ENCODE measurements around the gene FKBP1C. TPM values are rescaled to one million over a fixed set of nuclear protein-coding genes. Genes with fewer than 3 reads are reported as not detected.
A peak's percentile ranks its signal among the peaks of the same experiment; 100 is the strongest.
"Not testable (repeated sequence)": the region's sequence is repeated elsewhere in the genome, so short reads cannot be mapped to it uniquely, and the experiment has no call there.

Gene FKBP1C
- polyA plus RNA-seq (2013, experiment 1 of 2; ENCODE audit: insufficient read length), result 3.5 TPM
- polyA plus RNA-seq (2013, experiment 2 of 2; ENCODE audit: insufficient read length), result 2.1 TPM

DNA sequence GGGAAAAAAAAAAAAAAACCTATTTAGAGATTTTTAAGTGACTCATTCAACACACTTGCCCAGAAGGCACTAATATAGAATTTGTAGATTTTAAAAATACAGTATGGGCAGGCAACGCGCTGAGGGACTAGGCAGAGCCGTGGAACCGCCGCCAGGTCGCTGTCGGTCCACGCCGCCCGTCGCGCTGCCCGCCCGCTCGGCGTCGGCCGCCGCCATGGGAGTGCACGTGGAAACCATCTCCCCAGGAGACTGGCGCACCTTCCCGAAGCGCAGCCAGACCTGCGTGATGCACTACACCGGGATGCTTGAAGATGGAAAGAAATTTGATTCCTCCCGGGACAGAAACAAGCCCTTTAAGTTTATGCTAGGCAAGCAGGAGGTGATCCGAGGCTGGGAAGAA is at the start of gene FKBP1C:
FKBP1C (plus strand) TSS at position 127 of the 400 bp plus-strand sequence.
- not testable (repeated sequence) for DNase-seq

DNA sequence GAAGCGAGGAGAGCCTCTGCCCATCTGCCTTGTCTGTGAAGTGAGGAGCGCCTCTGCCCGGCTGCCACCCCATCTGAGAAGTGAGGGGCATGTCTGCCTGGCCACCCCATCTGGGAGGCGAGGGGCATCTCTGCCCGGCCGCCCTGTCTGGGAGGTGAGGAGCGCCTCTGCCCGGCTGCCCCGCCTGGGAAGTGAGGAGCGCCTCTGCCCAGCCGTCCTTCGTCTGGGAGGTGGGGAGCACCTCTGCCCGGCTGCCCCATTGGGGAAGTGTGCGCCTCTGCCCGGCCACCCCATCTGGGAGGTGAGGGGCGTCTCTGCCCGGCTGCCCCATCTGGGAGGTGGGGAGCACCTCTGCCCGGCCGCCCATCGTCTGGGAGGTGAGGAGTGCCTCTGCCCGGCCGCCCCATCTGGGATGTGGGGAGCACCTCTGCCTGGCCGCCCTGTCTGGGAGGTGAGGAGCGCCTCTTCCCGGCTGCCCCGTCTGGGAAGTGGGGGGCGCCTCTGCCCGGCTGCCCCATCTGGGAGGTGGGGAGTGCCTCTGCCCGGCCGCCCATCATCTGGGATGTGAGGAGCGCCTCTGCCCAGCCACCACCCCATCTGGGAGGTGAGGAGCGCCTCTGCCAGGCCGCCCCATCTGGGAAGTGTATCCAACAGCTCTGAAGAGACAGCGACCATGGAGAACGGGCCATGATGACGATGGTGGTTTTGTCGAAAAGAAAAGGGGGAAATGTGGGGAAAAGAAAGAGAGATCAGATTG is 47.0 kb upstream of the FKBP1C start:
- DNase-seq, result not testable (repeated sequence)

DNA sequence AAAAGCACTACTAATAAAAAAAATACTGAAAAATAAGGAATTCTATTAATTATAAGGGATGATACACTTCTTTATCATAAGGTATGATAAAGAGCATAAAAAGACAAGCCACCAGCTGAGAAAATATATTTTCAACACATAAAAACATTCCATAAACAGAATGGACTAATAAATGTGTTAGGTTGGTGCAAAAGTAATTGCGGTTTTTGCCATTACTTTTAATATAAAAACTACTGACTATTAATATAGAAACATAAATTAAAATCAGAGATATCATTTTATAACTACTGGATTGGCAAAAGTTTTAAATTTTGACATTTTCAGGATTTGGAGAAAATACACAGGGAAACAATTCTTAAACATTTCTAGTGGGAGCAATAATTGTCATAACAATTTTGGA is 37.1 kb upstream of the FKBP1C start:
- no peak for DNase-seq

DNA sequence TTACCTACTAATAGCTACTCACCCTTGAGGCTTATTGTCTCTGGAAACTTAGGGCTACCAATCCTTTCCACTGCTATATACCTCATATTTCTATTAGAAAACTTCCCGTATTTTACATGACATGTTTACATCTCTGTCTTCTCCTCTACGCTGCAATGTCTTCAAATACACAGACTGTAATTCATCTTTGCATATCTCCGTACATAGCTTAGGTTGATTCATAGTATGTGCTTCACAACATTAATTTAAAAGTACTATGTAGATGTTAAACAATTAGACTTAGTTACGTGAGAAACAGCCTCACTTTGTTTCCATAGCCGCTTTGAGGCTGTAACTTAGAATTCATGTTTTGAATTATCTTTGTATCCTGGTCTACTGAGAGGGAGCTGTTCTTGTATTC is 35.1 kb upstream of the FKBP1C start:
- no peak for DNase-seq

DNA sequence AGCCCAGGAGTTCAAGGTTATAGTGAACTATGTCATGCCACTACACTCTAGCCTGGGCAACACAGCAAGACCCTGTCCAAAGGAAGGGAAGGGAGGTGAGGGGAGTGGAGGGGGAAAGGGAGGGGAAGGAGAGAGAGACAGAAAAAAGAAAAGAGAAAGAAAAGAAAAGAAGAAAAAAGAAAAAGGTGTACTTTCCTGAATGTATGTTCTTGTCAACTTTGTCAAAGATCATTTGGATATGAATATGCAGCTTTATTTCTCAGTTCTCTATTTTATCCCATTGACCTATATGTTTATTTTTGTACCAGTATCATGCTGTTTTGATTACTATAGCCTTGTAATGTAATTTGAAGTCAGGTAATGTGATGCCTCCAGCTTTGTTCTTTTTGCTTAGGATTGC is 30.9 kb upstream of the FKBP1C start:
- DNase-seq, result no peak

DNA sequence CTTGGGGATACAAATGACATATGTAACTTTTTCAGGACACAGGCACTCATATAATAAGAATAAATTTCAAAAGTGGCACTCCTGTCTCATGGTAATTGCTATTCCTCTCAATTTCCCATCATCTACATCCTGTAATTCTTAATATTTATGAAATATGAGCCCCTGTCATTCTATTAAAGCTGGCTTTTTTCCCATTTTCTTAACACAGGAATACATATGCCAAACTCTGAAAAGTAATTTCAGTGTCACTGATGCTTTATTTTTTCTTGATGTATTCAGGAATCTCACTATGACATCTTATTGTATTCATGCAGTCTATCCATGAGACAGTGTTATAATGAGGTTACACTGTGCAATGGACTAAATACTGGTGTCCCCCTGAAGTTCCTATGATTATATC is 24.3 kb upstream of the FKBP1C start:
- no peak for DNase-seq

DNA sequence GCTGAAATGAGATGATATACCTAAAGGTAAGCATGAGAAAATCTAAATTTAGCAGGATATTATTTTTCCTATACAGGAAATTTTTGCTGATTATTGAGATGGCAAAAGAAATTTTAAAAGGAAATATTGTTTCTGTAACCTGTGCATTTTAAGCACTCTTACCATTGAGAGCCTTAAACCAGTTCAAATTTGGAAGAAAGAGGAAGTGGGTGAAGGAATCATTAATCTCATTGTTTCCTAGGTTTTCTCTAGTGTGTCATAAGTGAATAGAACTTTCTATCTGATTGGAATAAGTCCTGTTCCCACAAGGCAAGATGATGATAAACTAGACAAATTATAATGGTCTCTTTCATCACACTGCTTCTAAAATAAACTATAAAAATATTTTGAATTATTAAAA is 22.4 kb upstream of the FKBP1C start:
- DNase-seq, result no peak

DNA sequence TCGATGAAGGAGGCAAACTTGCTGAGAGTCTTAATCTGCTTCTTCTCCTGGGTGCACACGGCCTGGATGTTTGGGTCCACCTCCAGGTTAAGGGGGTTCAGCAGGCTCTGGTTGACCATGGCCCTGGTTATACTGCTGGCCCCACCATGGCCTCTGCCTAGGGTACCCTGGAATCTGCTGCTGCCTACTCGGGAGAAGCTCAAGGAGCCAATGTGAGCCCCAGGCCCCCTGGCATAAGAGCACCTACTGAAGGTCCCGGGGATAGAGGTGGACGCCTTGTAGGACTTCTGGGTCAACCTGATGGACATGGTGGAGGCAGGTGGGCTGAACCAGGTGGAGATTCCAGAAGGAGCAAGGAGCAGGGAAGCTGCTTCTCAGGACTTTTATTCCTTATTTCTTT is 17.9 kb upstream of the FKBP1C start:
- no peak for DNase-seq

DNA sequence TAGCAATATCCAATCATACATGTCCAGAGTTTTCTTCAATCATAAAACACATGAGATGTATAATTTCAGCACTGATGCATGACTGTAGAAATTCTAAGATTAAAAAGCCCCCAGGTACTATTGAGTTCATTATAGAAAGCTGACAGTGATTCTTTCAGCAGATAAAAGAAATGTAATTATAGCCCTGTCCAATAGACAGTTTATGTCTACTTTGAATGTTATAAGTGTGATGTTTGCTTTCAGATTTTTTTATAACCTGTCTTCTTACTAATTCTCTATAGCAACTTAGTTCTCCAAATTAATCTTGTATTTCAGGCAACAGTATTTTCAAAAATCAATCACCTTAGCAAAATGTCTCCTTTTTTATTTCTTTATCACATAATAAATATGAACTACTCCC is 13.5 kb upstream of the FKBP1C start:
- no peak for DNase-seq

DNA sequence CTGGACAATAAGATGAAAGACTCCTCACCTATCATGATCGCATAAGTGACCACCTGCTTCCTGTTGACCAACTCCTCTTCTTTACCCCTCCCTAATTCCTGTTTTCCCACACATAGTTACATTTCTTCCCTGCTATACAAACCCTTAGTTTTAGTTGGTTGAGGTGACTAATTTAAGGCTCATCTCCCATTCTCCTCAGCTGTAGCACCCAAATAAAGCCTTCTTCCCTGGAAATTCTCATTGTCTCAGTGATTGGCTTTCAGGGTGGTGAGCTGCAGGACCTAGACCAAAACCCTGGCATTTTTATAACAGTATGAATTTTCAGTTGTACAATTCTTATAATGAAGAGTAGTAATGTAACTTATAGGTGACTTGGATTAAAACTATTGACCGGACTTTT is 2.1 kb downstream of the FKBP1C start:
- no peak for DNase-seq

DNA sequence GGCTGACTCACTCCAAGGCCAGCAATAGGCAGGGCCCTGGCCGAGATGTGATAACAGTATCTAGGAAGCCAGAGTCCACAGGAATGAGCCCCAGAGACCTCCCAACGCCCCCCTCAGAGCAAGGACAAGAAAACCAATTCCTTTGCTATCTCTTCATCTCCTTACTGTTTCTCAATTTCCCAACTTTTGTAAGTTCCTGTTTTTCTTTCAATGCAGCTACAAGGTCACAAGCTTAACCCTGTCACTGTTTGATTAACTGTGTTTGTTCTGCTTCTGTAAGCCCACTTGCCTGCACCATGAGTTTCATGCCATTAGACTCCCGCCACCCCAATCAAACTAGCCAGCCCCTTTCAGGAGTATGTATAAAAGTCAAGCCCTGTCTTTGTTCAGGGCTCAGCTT is 3.5 kb downstream of the FKBP1C start:
- no peak for DNase-seq

DNA sequence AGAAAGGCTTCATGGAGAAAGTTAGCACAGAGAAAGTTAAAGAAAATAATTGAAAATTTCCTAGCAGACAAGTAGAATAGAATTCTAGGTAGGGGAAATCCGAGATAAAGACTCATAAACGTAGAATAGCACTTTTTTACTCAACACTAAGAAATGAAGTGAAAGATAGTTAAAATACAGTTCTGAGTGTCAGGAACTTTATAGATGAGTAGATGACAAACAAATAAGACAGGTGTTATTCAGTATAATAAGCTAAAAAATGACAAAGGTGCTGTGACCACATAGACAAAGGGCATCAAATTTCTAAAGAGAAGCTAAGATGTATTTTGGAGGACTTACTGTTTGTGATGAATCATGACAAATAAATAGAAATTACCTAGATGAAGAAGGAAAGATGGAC is 12.9 kb downstream of the FKBP1C start:
- DNase-seq, result no peak

DNA sequence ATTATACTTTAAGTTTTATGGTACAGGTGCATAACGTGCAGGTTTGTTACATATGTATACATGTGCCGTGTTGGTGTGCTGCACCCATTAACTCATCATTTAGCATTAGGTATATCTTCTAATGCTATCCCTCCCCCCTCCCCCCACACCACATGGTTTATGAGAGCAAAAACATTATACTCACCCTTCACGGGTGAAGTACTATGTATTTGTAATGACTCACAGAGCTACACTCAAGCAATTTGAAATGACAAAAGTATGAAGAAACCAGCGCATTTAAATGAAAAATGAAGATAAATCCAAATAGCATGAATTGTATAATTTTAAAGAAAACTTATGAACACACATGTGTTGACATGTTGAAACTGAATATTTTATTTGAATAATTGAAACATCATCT is 14.7 kb downstream of the FKBP1C start:
- DNase-seq, result peak; percentile 1

DNA sequence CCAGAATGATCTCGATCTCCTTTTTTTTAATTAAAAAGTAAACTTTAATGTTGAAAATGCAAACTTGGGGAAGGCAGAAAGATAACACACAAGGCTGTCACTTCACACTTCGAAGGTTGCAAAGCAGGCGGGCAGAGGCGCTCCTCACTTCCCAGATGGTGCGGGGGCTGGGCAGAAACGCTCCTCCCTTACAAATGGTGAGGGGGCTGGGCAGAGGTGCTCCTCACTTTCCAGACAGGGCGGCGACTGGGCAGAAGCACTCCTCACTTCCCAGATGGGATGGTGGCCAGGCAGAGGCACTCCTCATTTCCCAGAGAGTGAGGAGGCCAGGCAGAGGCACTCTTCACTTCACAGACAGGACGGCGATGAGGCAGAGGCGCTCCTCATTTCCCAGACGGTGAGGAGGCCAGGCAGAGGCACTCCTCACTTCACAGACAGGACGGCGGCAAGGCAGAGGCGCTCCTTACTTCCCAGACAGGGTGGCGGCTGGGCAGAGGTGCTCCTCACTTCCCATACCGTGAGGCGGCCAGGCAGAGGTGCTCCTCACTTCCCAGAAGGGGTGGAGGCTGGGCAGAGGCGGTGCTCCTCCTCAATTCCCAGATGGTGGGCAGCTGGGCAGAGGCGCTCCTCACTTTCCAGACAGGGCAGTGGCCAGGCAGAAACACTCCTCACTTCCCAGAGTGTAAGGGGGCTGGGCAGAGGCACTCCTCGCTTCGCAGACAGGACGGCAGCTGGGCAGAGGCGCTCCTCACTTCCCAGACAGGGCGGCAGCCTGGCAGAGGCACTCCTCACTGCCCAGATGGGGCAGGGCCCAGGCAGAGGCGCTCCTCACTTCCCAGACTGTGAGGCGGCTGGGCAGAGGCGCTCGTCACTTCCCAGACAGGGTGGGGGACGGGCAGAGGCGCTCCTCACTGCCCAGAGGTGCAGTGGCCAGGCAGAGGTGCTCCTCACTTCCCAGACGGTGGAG is 16.9 kb downstream of the FKBP1C start:
- not testable (repeated sequence) for DNase-seq

DNA sequence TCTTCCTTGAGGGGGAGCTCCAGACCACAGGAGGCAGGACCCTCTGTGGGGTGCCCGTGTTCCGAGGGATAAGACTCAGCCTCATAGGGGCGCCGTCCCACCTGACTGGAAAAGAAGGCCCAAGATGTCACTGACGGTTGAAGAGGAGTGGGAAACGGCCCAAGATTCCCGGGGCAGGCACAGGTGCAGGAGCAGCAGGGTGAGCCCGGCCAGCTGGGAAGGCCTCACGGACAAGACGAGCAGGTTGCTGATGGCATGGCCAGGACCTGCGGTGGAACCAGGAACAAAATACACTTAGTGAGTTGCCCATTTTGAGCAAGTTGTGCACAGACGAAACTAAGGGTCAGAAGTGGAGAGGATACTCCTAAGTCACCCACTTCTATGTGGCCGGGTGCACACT is 18.8 kb downstream of the FKBP1C start:
- not testable (repeated sequence) for DNase-seq

DNA sequence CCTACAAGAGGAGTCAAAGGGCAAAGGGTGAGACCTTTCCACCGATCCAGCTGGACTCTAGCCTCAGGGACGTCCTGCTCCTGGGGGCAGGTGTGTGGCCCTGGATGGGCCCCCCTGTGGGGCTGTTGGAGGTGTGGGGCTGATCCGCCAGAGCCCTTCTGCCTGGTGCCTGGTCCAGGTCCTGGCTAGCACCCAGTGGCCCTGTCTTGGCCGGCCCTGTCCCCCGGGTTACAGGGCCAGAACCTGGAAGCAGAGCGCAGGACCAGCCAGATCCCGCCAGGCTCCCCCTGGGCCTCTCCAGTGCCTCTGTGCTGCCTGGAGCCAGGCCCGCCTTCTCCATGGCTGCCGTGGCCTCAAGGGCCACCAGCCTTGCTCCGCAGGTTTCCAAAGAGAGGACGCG is 19.2 kb downstream of the FKBP1C start:
- not testable (repeated sequence) for DNase-seq

DNA sequence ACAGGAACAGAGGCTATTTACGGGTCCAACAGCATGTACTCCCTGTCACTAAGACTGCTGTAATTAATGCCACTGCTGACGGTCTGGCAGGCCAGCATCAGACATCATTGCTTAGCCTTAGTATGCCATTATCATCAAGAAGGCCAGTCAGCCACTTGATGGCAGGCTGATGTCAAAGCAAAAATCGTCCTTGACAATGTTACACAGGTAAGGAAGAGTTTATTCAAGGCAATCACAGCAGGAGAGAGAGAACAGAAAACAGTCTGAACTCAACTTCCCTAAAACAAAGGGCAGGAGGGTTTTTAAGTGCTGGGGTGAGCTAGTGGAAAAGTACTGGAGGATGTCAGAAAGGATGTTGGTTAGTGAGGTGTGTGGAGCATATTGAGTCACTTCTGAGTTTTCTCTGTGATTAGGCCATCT is 25.1 kb downstream of the FKBP1C start:
- DNase-seq, result no peak

DNA sequence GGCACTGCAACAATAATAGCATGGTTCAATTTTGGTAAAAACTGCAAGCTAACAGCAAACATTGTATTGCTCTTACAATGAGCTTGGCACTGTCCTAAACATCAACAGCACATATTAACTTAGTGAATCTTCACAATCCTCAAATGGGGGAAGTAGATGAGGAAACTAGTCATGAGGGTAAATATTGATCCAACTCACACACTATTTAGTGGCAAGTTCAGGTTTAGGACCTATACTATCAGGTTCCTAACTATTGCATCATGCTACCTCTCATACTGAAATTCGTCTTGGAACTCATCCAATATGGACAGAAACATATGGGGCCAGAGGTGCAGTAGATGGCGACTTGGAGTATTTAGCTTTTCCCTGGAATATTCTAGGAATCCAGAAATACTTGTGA is 34.2 kb downstream of the FKBP1C start:
- DNase-seq, result no peak

DNA sequence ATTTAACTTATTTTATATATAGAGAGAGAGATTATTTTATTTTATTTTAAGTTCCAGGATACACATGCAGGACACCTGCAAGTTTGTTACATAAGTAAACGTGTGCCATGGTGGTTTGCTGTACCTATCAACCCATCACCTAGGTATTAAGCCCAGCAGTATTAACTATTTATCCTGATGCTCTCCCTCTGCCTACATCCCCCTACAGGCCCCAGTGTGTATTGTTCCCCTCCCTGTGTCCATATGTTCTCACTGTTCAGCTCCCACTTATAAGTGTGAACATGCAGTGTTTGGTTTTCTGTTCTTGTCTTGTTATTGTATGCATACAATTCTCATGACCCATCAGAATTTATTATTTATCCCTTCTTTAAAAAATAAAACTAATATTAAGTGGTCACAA is 34.6 kb downstream of the FKBP1C start:
- DNase-seq, result no peak

DNA sequence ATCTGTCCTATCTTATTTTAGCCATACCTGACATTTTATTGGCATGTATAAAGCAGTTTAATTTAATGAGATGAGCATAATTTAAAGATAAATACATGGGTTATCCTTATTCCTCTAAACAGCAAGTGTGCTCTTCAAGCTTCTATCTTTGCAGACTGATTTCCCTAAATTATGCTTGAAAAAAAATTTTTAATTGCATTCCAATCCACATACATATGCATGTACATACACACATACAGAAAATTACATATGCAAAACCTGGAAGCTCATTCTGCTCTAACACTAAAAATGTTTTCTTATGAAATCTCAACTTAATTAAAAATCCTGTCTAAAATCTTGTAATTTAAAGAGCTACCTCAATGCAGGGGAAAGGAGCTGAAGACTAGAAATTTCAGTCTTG is 35.3 kb downstream of the FKBP1C start:
- DNase-seq, result no peak

DNA sequence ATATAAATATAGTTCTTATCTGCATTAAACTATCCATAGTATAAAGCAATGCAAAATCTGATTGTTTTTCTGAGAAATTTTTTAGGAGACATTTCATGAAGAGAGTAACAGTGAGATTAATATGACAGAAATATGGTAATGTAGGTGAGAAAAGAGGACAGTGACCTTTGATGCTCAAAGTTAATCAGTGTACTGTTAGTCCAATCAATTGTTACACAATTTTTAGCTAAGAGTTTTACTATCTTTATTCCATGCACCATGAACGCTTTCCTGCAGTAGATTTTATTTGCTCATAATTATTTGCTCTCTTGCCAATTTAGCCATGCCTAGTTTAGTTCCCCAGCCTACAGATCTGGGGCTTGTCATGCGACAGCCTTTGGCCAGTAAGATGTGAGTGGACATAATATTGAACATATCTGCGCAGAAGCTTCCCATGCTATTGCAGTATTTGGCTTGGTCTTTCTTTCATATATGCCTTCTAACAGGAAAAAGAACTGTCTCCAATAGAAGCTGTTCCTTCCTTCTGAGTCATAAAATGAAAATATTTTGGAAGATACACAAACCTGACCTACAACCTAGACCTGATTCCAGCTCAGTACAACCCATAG is 38.7 kb downstream of the FKBP1C start:
- DNase-seq, result no peak

DNA sequence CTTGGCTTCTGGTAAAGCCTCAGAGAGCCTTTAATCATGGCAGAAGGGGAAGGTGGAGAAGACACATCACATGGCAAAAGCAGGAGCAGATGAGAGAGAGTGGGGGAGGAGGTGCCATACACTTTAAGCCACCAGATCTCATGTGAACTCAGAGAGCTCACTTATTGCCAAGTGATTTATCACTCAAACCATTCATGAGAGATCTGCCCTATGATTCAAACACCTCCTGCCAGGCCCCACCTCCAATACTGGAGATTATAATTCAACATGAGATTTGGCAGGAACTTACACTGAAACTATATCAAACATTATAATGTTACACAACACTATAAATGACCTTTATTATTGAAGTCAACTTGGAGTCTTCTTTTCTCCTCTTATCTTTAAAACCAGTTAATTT is 47.9 kb downstream of the FKBP1C start:
- DNase-seq, result no peak

DNA sequence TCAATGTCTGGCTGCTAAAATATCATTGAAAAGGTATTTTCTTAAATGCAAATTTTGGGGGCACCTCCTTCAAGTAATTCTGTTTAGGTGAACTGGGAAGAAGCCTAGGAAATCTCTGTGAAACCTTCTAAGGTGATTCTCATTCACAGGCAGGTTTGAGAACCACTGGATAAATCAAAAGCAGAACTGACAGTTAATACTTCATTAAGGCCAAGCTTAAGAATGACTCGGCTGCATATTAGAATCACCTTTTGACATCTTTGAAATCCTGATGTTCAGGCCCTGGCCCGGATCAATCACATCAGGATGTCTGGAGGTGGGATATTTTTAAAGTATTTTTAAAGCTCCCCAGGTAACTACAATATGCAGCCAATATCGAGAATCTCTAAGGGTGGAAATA is 50.6 kb downstream of the FKBP1C start:
- no peak for DNase-seq

Data from fibroblast of skin of back (primary cell).